Stimulated activated CD4-positive, alpha-beta T cell treated with anti-CD3 and anti-CD28 coated beads, Interleukin-2, amount 100 ng/mL, for 48 hours (primary cell): ENCODE data around the gene CNTN5.
"Not testable (repeated sequence)": the region's sequence is repeated elsewhere in the genome, so short reads cannot be mapped to it uniquely, and the experiment has no call there.

Source experiments
- DNase-seq, 2 donors: peaks; one replicate each; pipeline ENCODE4 v3.0.0-alpha.2; 2020

The CNTN5 gene

DNA sequence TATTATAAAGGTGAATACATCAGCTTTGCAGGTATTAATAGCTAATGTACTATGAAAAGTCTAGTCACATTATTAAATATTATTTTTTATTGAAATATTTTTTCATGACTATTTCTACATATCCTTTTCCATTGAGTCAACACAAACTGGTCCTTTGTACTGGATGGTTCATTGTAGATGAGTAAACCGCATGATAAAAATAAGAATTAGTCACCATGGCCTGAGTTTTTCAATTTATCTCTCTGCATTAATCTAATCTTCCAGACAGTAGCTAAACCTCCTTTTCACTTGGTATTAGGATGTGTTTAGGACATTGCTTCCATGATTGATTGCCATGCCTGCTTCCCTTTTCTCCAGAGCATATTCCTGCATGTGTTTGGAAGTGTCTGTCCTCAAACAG lies 1227.0 kb downstream of the CNTN5 start:
- DNase-seq = no peak

- not testable (repeated sequence) for DNase-seq
Measured at GRCh38 chr11:100257238-100257803, 1236.6 kb downstream of the CNTN5 start.

- no peak for DNase-seq
Measured at GRCh38 chr11:100269516-100269915, 1248.8 kb downstream of the CNTN5 start.

DNA sequence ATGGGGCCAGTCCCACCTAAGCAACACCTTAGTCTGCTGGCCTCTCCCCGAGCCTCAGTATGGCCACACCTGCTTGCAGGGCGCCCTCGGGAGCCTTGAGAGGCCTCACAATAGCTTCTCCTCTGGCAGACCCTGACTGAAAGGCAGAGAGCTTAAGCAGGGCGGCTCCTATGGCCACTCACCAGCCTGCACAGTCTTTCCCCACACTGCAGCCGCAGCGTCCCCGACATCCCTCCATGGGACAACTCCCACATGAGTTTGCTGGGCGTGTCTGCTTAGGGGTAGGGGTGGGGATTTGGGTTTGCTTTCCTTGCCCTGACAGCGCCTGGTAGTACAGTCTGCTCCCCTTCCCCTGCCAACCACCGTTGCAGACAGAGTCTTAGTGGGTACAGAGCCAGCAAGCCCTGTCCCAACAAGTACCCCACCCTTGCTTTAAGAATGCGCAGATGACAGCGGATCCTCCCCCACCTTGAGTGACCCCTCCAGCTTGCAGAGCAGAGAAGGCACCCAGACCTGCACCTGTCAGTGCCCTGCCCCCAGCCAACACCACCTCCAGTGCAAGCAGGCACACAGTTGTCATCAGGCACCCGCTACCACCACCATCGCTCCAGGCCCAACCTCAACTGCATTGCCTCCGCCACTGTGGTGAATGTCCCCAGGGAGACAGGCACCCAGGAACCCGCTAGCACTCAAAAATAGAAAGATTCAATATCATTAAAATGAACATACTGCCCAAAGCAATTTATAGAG lies 1252.5 kb downstream of the CNTN5 start:
- DNase-seq = no peak

DNA sequence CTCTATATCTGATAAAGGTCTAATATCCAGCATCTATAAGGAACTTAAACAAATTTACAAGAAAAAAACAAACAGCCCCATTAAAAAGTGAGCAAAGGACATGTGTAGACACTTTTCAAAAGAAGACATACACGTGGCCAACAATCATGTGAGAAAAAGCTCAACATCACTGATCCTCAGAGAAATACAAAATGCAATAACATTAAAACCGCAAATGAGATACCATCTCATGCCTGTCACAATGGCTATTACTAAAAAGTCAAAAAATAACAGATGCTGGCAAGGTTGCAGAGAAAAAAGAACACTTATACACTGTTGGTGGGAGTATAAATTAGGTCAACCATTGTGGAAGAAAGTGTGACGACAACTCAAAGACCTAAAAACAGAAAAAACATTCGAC lies 1253.7 kb downstream of the CNTN5 start:
- not testable (repeated sequence) for DNase-seq

DNA sequence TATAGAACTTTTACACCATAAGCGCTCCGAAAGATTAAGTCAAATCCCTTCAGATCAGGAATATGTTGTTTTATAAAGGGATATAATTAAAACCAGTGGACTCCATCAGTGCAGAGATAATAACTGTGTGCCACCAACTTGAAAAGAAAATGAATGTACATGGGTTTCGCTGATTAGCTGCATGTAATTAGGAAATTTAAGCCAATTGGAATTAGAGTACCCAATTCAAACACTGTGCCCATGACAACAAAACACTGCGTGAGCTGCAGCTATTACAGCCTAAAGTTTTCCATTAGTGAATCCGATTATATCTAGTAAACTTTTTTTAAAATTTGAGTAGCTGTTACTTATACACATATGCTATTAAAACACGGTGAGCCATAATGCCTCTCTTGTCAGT lies 1274.0 kb downstream of the CNTN5 start:
- DNase-seq = no peak

GRCh38 chr11:100296051-100296679 lies 1275.4 kb downstream of the CNTN5 start:
- no peak for DNase-seq

DNA sequence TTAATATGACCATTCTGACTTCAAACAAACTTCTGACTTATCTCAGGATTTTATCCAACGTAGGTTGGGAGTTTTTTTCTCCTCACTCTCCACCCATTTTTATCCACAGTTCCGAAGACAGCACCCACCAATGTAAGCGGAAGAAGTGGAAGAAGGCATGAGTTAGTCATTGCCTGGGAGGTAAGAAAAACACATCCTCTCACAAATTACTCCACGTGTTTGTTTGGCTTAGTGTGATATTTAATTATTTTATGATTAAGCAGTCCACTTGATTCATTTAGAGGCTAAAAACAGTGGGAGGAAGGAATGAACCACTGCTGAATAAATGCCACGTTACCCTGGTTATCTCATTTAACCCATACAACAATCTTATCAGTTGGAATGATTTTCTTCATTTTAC lies 1276.8 kb downstream of the CNTN5 start:
- no peak for DNase-seq

- DNase-seq = no peak
Measured at GRCh38 chr11:100302824-100303223, 1282.1 kb downstream of the CNTN5 start.

- DNase-seq = no peak
Measured at GRCh38 chr11:100303897-100304296, 1283.1 kb downstream of the CNTN5 start.

- DNase-seq = no peak
Measured at GRCh38 chr11:100308202-100308601, 1287.5 kb downstream of the CNTN5 start.

DNA sequence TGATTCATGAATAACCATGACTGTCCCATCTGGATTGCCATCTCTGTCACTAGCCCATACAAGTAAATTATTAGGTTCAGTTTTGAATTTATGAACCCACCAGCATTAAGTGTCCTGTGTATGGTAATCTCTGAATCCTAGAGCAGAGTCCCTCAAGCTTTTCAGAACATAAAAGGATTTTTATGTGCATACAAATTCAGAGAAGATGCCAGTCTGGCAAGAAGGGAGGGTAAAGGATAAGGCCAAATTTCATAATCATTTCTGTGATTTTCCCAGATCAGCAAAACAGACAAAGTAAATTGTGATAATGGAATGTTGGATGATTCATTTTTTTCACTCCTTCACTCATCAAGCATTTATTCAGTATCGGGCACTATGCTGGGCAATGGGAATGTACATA lies 1295.2 kb downstream of the CNTN5 start:
- DNase-seq = no peak

- DNase-seq = no peak
Measured at GRCh38 chr11:100316952-100317351, 1296.2 kb downstream of the CNTN5 start.

DNA sequence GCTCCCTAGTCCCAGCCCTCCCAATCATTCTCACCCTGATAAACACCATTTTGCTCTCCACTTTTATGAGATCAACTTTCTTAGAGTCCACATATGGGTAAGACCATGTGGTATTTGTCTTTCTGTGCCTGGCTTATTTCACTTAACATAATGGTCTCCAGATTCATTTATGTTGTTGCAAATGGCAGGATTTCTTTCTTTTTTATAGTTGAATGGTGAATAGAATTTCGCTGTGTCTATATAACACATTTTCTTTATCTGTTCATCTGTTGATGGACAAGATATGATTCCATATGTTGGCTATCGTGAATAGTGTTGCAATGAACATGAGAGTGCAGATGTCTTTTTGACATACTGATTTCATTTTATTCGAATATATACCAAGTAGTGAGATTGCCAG lies 1298.9 kb downstream of the CNTN5 start:
- DNase-seq = no peak

GRCh38 chr11:100328626-100329340 lies 1308.0 kb downstream of the CNTN5 start:
- no peak for DNase-seq

DNA sequence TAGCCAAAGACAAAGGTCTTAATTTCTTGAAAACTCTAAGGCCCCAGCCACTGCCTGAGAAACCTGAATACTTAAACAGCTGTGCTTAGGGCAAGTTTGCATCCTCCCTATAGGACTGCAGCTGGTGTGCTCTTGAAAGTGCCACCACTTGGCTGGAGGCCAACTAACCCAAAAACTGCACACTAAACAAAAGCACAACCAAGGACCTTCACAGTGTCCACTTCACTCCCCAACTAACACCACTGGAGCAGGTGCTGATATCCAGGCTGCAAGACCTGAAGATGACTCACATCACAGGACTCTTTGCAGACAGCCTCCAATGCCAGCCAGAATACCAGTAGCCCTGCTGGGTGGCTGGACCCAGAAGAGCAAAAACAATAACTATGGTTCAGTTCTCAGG lies 1308.6 kb downstream of the CNTN5 start:
- no peak for DNase-seq

DNA sequence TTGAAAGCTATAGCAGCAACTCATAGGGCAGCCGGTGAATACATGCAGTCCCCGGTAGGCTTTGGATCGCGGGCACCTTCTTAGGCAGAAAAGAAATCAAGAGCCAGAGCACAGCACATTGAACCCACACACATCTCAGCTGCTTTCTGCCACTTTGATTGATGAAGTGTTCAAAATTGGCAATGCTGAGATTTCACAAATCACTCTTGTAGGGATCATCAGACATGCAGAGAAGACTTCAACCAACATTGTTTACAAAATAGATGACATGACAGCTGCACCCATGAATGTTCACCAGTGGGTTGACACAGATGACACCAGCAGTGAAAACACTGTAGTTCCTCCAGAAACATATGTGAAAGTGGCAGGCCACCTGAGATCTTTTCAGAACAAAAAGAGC lies 1316.1 kb downstream of the CNTN5 start:
- no peak for DNase-seq

GRCh38 chr11:100338144-100338840 lies 1317.5 kb downstream of the CNTN5 start:
- DNase-seq = no peak

DNA sequence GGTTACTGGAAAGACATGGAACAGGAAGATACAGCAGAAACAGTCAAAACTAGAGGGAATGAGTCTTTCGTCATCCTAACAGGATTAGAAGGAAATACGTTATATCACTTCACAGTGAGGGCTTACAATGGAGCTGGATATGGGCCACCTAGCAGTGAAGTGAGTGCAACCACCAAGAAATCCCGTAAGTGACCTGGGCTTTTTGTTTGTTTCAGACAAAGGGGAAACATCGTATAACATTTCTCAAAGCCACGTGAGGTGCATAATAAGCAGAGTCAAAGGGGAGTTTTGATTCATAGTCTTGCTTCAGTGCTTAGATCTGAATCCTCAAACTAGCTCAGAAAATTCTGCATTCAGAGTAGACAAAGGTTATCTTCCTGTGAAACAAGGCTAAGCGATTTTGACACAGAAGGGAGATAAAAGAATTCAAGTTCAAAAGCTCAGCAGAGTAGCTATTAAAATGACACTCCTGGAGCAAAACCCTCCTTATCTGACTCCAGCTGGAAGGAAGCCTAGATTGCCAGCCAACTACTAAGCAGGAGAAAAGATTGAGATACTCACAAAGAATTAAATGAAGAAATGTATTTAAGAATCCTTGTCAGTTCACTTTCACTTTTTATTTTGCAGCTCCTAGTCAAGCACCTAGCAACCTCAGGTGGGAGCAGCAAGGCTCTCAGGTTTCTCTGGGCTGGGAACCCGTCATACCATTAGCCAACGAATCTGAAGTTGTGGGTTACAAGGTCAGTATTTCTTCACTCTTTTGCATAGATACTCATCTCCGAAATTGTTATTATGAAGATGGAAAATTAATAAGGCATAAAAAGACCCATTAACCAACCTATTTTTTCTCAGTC lies 1319.9 kb downstream of the CNTN5 start:
- DNase-seq = no peak

- no peak for DNase-seq
Measured at GRCh38 chr11:100353083-100353482, 1332.3 kb downstream of the CNTN5 start.

GRCh38 chr11:100354736-100355135 lies 1334.0 kb downstream of the CNTN5 start:
- DNase-seq = no peak

- DNase-seq = no peak
Measured at GRCh38 chr11:100356035-100356434, 1335.3 kb downstream of the CNTN5 start.
